ENCODE results near the gene RAPGEF2. TPM values are rescaled to one million over a fixed set of nuclear protein-coding genes. Genes with fewer than 3 reads are reported as not detected.

RAPGEF2 gene
- total and polyA plus RNA-seq, 2 experiments from 2014 or later = 8.4 to 79.3 TPM

- no peaks in the 10 kb centered on the region for H3K9me2 ChIP-seq (replicated peaks; ENCODE audit: insufficient read depth)
- H3K27me3 ChIP-seq = no peaks in the 10 kb centered on the region
- no peak overlapping the region for H3K4me3 ChIP-seq
- H3K27ac ChIP-seq = peak overlapping the region; percentile 89
- TF ChIP-seq EZH2phosphoT487 (IDR thresholded peaks at IDR 0.05; ENCODE audit: low read depth, severe bottlenecking, unreplicated experiment) (no peak), CTCF (IDR thresholded peaks at IDR 0.05; ENCODE audit: poor library complexity) (no peak), EZH2 (IDR thresholded peaks at IDR 0.05; ENCODE audit: borderline replicate concordance) (no peak)
- H3K9me3 ChIP-seq (ENCODE audit: low read depth) = no peaks in the 10 kb centered on the region
- 62% methylated on average over 3 of the region's 3 CpGs for WGBS (ENCODE audit: low lambda C conversion rate, missing lambda C conversion rate)
- DNase-seq (ENCODE audit: low spot score) = no peak
- no peaks in the 10 kb centered on the region for H4K20me1 ChIP-seq (ENCODE audit: insufficient read depth, poor library complexity, severe bottlenecking)
- peaks cover 34% of the 10 kb centered on the region for H3K4me1 ChIP-seq (ENCODE audit: insufficient read depth)
- no peaks in the 10 kb centered on the region for H3K36me3 ChIP-seq (replicated peaks; ENCODE audit: insufficient read depth, low read depth)
- peaks cover 84% of the 10 kb centered on the region for H3K79me2 ChIP-seq
- H2AFZ ChIP-seq = no peak overlapping the region
- H3K4me2 ChIP-seq = peak overlapping the region; percentile 70
These were observed 124.5 kb downstream of the RAPGEF2 start for GRCh38 chr4:159227378-159227777.

- Histone ChIP-seq H3K27me3 (no peaks in the 10 kb centered on the region), H2AFZ (peak overlapping the region; percentile 15), H3K9me2 (replicated peaks; ENCODE audit: insufficient read depth) (no peaks in the 10 kb centered on the region), H3K36me3 (replicated peaks; ENCODE audit: insufficient read depth, low read depth) (no peaks in the 10 kb centered on the region), H3K79me2 (peaks cover 85% of the 10 kb centered on the region), H3K4me2 (peak overlapping the region; percentile 70), H3K9me3 (ENCODE audit: low read depth) (no peaks in the 10 kb centered on the region), H4K20me1 (ENCODE audit: insufficient read depth, poor library complexity, severe bottlenecking) (no peaks in the 10 kb centered on the region), H3K4me3 (peak overlapping the region; percentile 1), H3K27ac (peak overlapping the region; percentile 89), H3K4me1 (ENCODE audit: insufficient read depth) (peaks cover 34% of the 10 kb centered on the region)
- WGBS (ENCODE audit: low lambda C conversion rate, missing lambda C conversion rate) = 28% methylated on average over 11 of the region's 11 CpGs
- TF ChIP-seq CTCF (IDR thresholded peaks at IDR 0.05; ENCODE audit: poor library complexity) (no peak), EZH2 (IDR thresholded peaks at IDR 0.05; ENCODE audit: borderline replicate concordance) (no peak), EZH2phosphoT487 (IDR thresholded peaks at IDR 0.05; ENCODE audit: low read depth, severe bottlenecking, unreplicated experiment) (no peak)
- peak; percentile 80 for DNase-seq (ENCODE audit: low spot score)
These were observed 125.1 kb downstream of the RAPGEF2 start for GRCh38 chr4:159227984-159228383.

- H2AFZ ChIP-seq = no peak overlapping the region
- H3K36me3 ChIP-seq (replicated peaks; ENCODE audit: insufficient read depth, low read depth) = no peaks in the 10 kb centered on the region
- peak overlapping the region; percentile 89 for H3K27ac ChIP-seq
- peak overlapping the region; percentile 70 for H3K4me2 ChIP-seq
- peak; percentile 68 for DNase-seq (ENCODE audit: low spot score)
- H3K9me3 ChIP-seq (ENCODE audit: low read depth) = no peaks in the 10 kb centered on the region
- H3K27me3 ChIP-seq = no peaks in the 10 kb centered on the region
- WGBS (ENCODE audit: low lambda C conversion rate, missing lambda C conversion rate) = 32% methylated on average over 6 of the region's 6 CpGs
- no peaks in the 10 kb centered on the region for H3K9me2 ChIP-seq (replicated peaks; ENCODE audit: insufficient read depth)
- H3K4me1 ChIP-seq (ENCODE audit: insufficient read depth) = peaks cover 34% of the 10 kb centered on the region
- peaks cover 89% of the 10 kb centered on the region for H3K79me2 ChIP-seq
- no peaks in the 10 kb centered on the region for H4K20me1 ChIP-seq (ENCODE audit: insufficient read depth, poor library complexity, severe bottlenecking)
- TF ChIP-seq EZH2phosphoT487 (IDR thresholded peaks at IDR 0.05; ENCODE audit: low read depth, severe bottlenecking, unreplicated experiment) (no peak), EZH2 (IDR thresholded peaks at IDR 0.05; ENCODE audit: borderline replicate concordance) (no peak), CTCF (IDR thresholded peaks at IDR 0.05; ENCODE audit: poor library complexity) (no peak)
- peak overlapping the region; percentile 1 for H3K4me3 ChIP-seq
These were observed 126.3 kb downstream of the RAPGEF2 start for GRCh38 chr4:159229164-159229563.

Data from hepatocyte (in vitro differentiated cells).